ENCODE measurements around the gene TOLLIP. TPM values are rescaled to one million over a fixed set of nuclear protein-coding genes. Genes with fewer than 3 reads are reported as not detected.
"Not testable (repeated sequence)": the region's sequence is repeated elsewhere in the genome, so short reads cannot be mapped to it uniquely, and the experiment has no call there.

The TOLLIP gene
- total and polyA plus RNA-seq, 2 of the 4 experiments (the other 2 are of a cell fraction), result 19.7 to 42.9 TPM

- H2BK20ac ChIP-seq (ENCODE audit: low read depth, low read length); H3K27me3 ChIP-seq (ENCODE audit: control insufficient read depth, insufficient read depth, low read length); H3K9me1 ChIP-seq (ENCODE audit: insufficient read depth, low read length); H2BK15ac ChIP-seq (ENCODE audit: low read depth, low read length); H3K4ac ChIP-seq (ENCODE audit: low read depth, low read length); CTCF ChIA-PET; H2AFZ ChIP-seq (replicated peaks; ENCODE audit: low read length, poor library complexity); H2AK9ac ChIP-seq (replicated peaks; ENCODE audit: low read depth, low read length, poor library complexity); intact Hi-C loops (cut with micrococcal nuclease); H3K4me3 ChIP-seq (ENCODE audit: insufficient read depth, low read depth, low read length); H4K5ac ChIP-seq (ENCODE audit: low read depth, low read length); H3K79me1 ChIP-seq (ENCODE audit: low read depth in 1 of 2, low read length in 2 of 2); BruUV-seq (replicated peaks); H3K36me3 ChIP-seq (ENCODE audit: control insufficient read depth, insufficient read depth, low read length); in situ Hi-C loops (cut with MboI; ENCODE audit: low sequenced_read_pairs); H3K9me3 ChIP-seq (ENCODE audit: control insufficient read depth, insufficient read depth, low read length); H3K27ac ChIP-seq (ENCODE audit: insufficient read depth, low read length); H3K4me2 ChIP-seq (ENCODE audit: low read depth, low read length); H2AK5ac ChIP-seq (ENCODE audit: low read depth, low read length); H2BK120ac ChIP-seq (ENCODE audit: low read depth, low read length); H4K91ac ChIP-seq (ENCODE audit: insufficient read depth, low read depth, low read length); H3K23ac ChIP-seq (ENCODE audit: low read depth, low read length); H3K56ac ChIP-seq (ENCODE audit: extremely low read depth, insufficient read depth, low read length); H3K14ac ChIP-seq (replicated peaks; ENCODE audit: low read depth, low read length); H3K9ac ChIP-seq (ENCODE audit: low read depth, low read length); H3K18ac ChIP-seq (ENCODE audit: low read depth, low read length); H2BK5ac ChIP-seq (ENCODE audit: low read depth, low read length, poor library complexity, severe bottlenecking); H4K20me1 ChIP-seq (ENCODE audit: insufficient read depth, low read length); DNase-seq; H3K4me1 ChIP-seq (ENCODE audit: control insufficient read depth, insufficient read depth, low read length); H4K8ac ChIP-seq (ENCODE audit: low read depth in 2 of 2, low read length in 2 of 2); dilution Hi-C loops (cut with HindIII; ENCODE audit: low sequenced_read_pairs, unreplicated experiment); POLR2A ChIA-PET (ENCODE audit: unreplicated experiment); ATAC-seq (ENCODE audit: low read depth): not testable (repeated sequence)
- WGBS, 2 experiments (ENCODE audit: extremely low coverage in 2 of 2, insufficient read length in 1 of 2), result no CpG with 5 or more reads among the region's 14 CpGs
These were observed 63.1 kb downstream of the TOLLIP start for GRCh38 chr11:1246301-1246700.

- H4K20me1 ChIP-seq (ENCODE audit: insufficient read depth, low read length); H3K36me3 ChIP-seq (ENCODE audit: control insufficient read depth, insufficient read depth, low read length); H2AK9ac ChIP-seq (replicated peaks; ENCODE audit: low read depth, low read length, poor library complexity); POLR2A ChIA-PET (ENCODE audit: unreplicated experiment); H3K18ac ChIP-seq (ENCODE audit: low read depth, low read length); H2AFZ ChIP-seq (replicated peaks; ENCODE audit: low read length, poor library complexity); DNase-seq; H3K27me3 ChIP-seq (ENCODE audit: control insufficient read depth, insufficient read depth, low read length); H4K91ac ChIP-seq (ENCODE audit: insufficient read depth, low read depth, low read length); H4K8ac ChIP-seq (ENCODE audit: low read depth in 2 of 2, low read length in 2 of 2); H2BK15ac ChIP-seq (ENCODE audit: low read depth, low read length); BruUV-seq (replicated peaks); H3K4ac ChIP-seq (ENCODE audit: low read depth, low read length); H3K27ac ChIP-seq (ENCODE audit: insufficient read depth, low read length); ATAC-seq (ENCODE audit: low read depth); H3K56ac ChIP-seq (ENCODE audit: extremely low read depth, insufficient read depth, low read length); H2BK120ac ChIP-seq (ENCODE audit: low read depth, low read length); dilution Hi-C loops (cut with HindIII; ENCODE audit: low sequenced_read_pairs, unreplicated experiment); in situ Hi-C loops (cut with MboI; ENCODE audit: low sequenced_read_pairs); H2AK5ac ChIP-seq (ENCODE audit: low read depth, low read length); H3K4me3 ChIP-seq (ENCODE audit: insufficient read depth, low read depth, low read length); H3K9me1 ChIP-seq (ENCODE audit: insufficient read depth, low read length); H4K5ac ChIP-seq (ENCODE audit: low read depth, low read length); H3K4me2 ChIP-seq (ENCODE audit: low read depth, low read length); intact Hi-C loops (cut with micrococcal nuclease); H3K9ac ChIP-seq (ENCODE audit: low read depth, low read length); H3K23ac ChIP-seq (ENCODE audit: low read depth, low read length); H2BK20ac ChIP-seq (ENCODE audit: low read depth, low read length); H3K14ac ChIP-seq (replicated peaks; ENCODE audit: low read depth, low read length); H2BK5ac ChIP-seq (ENCODE audit: low read depth, low read length, poor library complexity, severe bottlenecking); H3K4me1 ChIP-seq (ENCODE audit: control insufficient read depth, insufficient read depth, low read length); CTCF ChIA-PET; H3K79me1 ChIP-seq (ENCODE audit: low read depth in 1 of 2, low read length in 2 of 2): not testable (repeated sequence)
- 87% methylated on average over 5 of the region's 14 CpGs; no CpG with 5 or more reads in 1 of the 2 experiments for WGBS, 2 experiments (ENCODE audit: extremely low coverage in 2 of 2, insufficient read length in 1 of 2)
- peaks cover 11% of the 10 kb centered on the region; the same call in 1 of the 2 replicates for H3K9me3 ChIP-seq (ENCODE audit: control insufficient read depth, insufficient read depth, low read length)
These were observed 63.7 kb downstream of the TOLLIP start for GRCh38 chr11:1245717-1246116.

Data from IMR-90 (cell line).